Astrocyte (in vitro differentiated cells and primary cell): ENCODE measurements around the gene ZNF280D. TPM values are rescaled to one million over a fixed set of nuclear protein-coding genes. Genes with fewer than 3 reads are reported as not detected.

ENCODE experiments used
- DNase-seq: peaks from one replicate; pipeline ENCODE4 v3.0.0-alpha.2; 2010; ENCODE audit warnings: low read depth
- FAIRE-seq: peaks from 2 replicates; lab custom pipeline; 2011; peaks lifted over from hg19 to GRCh38; lab: Jason Lieb, UNC
- H2AFZ ChIP-seq: 2 replicates; pipeline ENCODE4 v1.6.0; 2012; ENCODE audit warnings: low read depth, low read length, inconsistent platforms
- H3K27ac ChIP-seq: 2 replicates; pipeline ENCODE4 v1.5.1; 2011; ENCODE audit warnings: low read depth, low read length, inconsistent platforms
- H3K27me3 ChIP-seq: 2 replicates; pipeline ENCODE4 v1.6.0; 2011; ENCODE audit warnings: low read length, inconsistent platforms; ENCODE audit not compliant: insufficient read depth
- H3K36me3 ChIP-seq: 2 replicates; pipeline ENCODE4 v1.5.1; 2011; ENCODE audit warnings: low read length, inconsistent platforms; ENCODE audit not compliant: insufficient read depth
- H3K4me1 ChIP-seq: 2 replicates; pipeline ENCODE4 v1.5.1; 2011; ENCODE audit warnings: low read length, inconsistent platforms; ENCODE audit not compliant: insufficient read depth
- H3K4me2 ChIP-seq: 2 replicates; pipeline ENCODE4 v1.6.0; 2012; ENCODE audit warnings: low read length, inconsistent platforms
- H3K4me3 ChIP-seq: 2 replicates; pipeline ENCODE4 v1.5.1; 2011; ENCODE audit warnings: low read depth, mild to moderate bottlenecking, low read length, inconsistent platforms; ENCODE audit not compliant: insufficient read depth
- H3K79me2 ChIP-seq: 2 replicates; pipeline ENCODE4 v1.6.0; 2012; ENCODE audit warnings: mild to moderate bottlenecking, low read length, inconsistent platforms; ENCODE audit not compliant: insufficient read depth
- H3K9ac ChIP-seq: 2 replicates; pipeline ENCODE4 v1.6.0; 2012; ENCODE audit warnings: mild to moderate bottlenecking, low read length, inconsistent platforms
- H3K9me3 ChIP-seq: 2 replicates; pipeline ENCODE4 v1.5.1; 2012; ENCODE audit warnings: low read depth, mild to moderate bottlenecking, low read length, inconsistent platforms; ENCODE audit not compliant: insufficient read depth
- H4K20me1 ChIP-seq: 2 replicates; pipeline ENCODE4 v1.6.0; 2012; ENCODE audit warnings: low read length, inconsistent platforms; ENCODE audit not compliant: insufficient read depth
- H3K27ac Mint-ChIP-seq: one replicate; pipeline ENCODE4 v1.8.0; 2021; ENCODE audit warnings: mild to moderate bottlenecking, mixed read lengths; ENCODE audit not compliant: unreplicated experiment
- H3K27me3 Mint-ChIP-seq: one replicate; pipeline ENCODE4 v1.8.0; 2021; ENCODE audit warnings: low read depth, mixed read lengths; ENCODE audit not compliant: unreplicated experiment
- H3K36me3 Mint-ChIP-seq: one replicate; pipeline ENCODE4 v1.8.0; 2021; ENCODE audit warnings: low read depth, mixed read lengths; ENCODE audit not compliant: unreplicated experiment
- H3K4me1 Mint-ChIP-seq: one replicate; pipeline ENCODE4 v1.8.0; 2021; ENCODE audit warnings: low read depth, mixed read lengths; ENCODE audit not compliant: unreplicated experiment
- H3K4me3 Mint-ChIP-seq: one replicate; pipeline ENCODE4 v1.8.0; 2021; ENCODE audit warnings: mild to moderate bottlenecking, moderate library complexity, mixed read lengths; ENCODE audit not compliant: unreplicated experiment
- H3K9me3 Mint-ChIP-seq: one replicate; pipeline ENCODE4 v1.8.0; 2021; ENCODE audit warnings: mild to moderate bottlenecking, mixed read lengths; ENCODE audit not compliant: unreplicated experiment
- CTCF ChIP-seq: IDR thresholded peaks from 2 replicates; pipeline ENCODE4 v1.5.1; 2011; ENCODE audit warnings: low read depth, mild to moderate bottlenecking, inconsistent platforms, low read length, moderate library complexity; ENCODE audit not compliant: insufficient read depth
- EZH2 ChIP-seq: IDR thresholded peaks from 2 replicates; pipeline ENCODE4 v1.6.1; 2012; ENCODE audit warnings: mild to moderate bottlenecking, low read length, inconsistent platforms; ENCODE audit not compliant: insufficient read depth
- total RNA-seq: library from RNA; stranded (reverse); gene quantifications from 2 replicates; pipeline ENCODE4 v1.2.1, GENCODE V29; 2021

Gene ZNF280D
- total RNA-seq, 1 donor from 2014 or later = 13.7 TPM

- no peaks in the 10 kb centered on the region for H3K27me3 ChIP-seq
- H3K27ac Mint-ChIP-seq = no peak overlapping the region
Observed at GRCh38 chr15:56683908-56684307, 49.4 kb downstream of the ZNF280D start.

GRCh38 chr15:56681113-56681512 lies 52.2 kb downstream of the ZNF280D start:
- TF ChIP-seq CTCF (no peak), EZH2 (no peak)
- FAIRE-seq (no peak), DNase-seq (no peak)
- Histone ChIP-seq H3K9me3 (no peaks in the 10 kb centered on the region), H3K4me1 (no peaks in the 10 kb centered on the region), H3K9ac (no peak overlapping the region), H2AFZ (no peak overlapping the region), H3K4me2 (no peak overlapping the region), H3K27me3 (no peaks in the 10 kb centered on the region), H3K4me3 (no peak overlapping the region), H3K36me3 (no peaks in the 10 kb centered on the region), H4K20me1 (no peaks in the 10 kb centered on the region), H3K79me2 (no peaks in the 10 kb centered on the region), H3K27ac (no peak overlapping the region)
- Mint-ChIP-seq H3K4me3 (no peak overlapping the region), H3K27me3 (no peaks in the 10 kb centered on the region), H3K4me1 (no peaks in the 10 kb centered on the region), H3K27ac (no peak overlapping the region), H3K9me3 (no peaks in the 10 kb centered on the region), H3K36me3 (no peaks in the 10 kb centered on the region)

More at GRCh38 chr15:56683908-56684307, 49.4 kb downstream of the ZNF280D start:
- H3K9me3 Mint-ChIP-seq = no peaks in the 10 kb centered on the region
- TF ChIP-seq EZH2 (no peak), CTCF (no peak)
- Histone ChIP-seq H3K36me3 (peaks cover 2% of the 10 kb centered on the region), H3K4me3 (no peak overlapping the region), H2AFZ (no peak overlapping the region), H3K79me2 (no peaks in the 10 kb centered on the region), H3K9ac (no peak overlapping the region), H3K9me3 (no peaks in the 10 kb centered on the region), H3K27ac (no peak overlapping the region), H4K20me1 (no peaks in the 10 kb centered on the region), H3K4me1 (no peaks in the 10 kb centered on the region), H3K4me2 (no peak overlapping the region)
- no peaks in the 10 kb centered on the region for H3K27me3 Mint-ChIP-seq
- FAIRE-seq (no peak), DNase-seq (no peak)
- H3K36me3 Mint-ChIP-seq = no peaks in the 10 kb centered on the region
- H3K4me1 Mint-ChIP-seq = no peaks in the 10 kb centered on the region
- no peak overlapping the region for H3K4me3 Mint-ChIP-seq

- H3K9me3 Mint-ChIP-seq = no peaks in the 10 kb centered on the region
- no peak overlapping the region for H3K9ac ChIP-seq
- no peak overlapping the region for H3K4me2 ChIP-seq
- no peaks in the 10 kb centered on the region for H3K27me3 Mint-ChIP-seq
- no peaks in the 10 kb centered on the region for H3K9me3 ChIP-seq
- H3K4me1 ChIP-seq = no peaks in the 10 kb centered on the region
- no peak overlapping the region for H3K4me3 ChIP-seq
- H3K4me1 Mint-ChIP-seq = no peaks in the 10 kb centered on the region
- TF ChIP-seq CTCF (no peak), EZH2 (no peak)
- H3K36me3 ChIP-seq = peaks cover 3% of the 10 kb centered on the region
- H3K27ac Mint-ChIP-seq = no peak overlapping the region
- no peak for FAIRE-seq
- H3K27ac ChIP-seq = no peak overlapping the region
- peaks cover 3% of the 10 kb centered on the region for H3K36me3 Mint-ChIP-seq
- no peaks in the 10 kb centered on the region for H4K20me1 ChIP-seq
- no peak overlapping the region for H2AFZ ChIP-seq
- no peaks in the 10 kb centered on the region for H3K79me2 ChIP-seq
- DNase-seq = no peak
- H3K4me3 Mint-ChIP-seq = no peak overlapping the region
- H3K27me3 ChIP-seq = no peaks in the 10 kb centered on the region
Observed at GRCh38 chr15:56679225-56679624, 54.1 kb downstream of the ZNF280D start.
